Left lung (tissue), 10 donors: ENCODE data around the gene CCDC40. TPM values are rescaled to one million over a fixed set of nuclear protein-coding genes. Genes with fewer than 3 reads are reported as not detected.

Experiments used
- ATAC-seq: fragments of 200-7000 bp; cut with Tn5 transposase; one replicate; pipeline ENCODE4 v1.9.1; 2020; ENCODE audit warnings: moderate library complexity
- DNase-seq, 4 donors: peaks; one replicate each; pipeline ENCODE4 v3.0.0-alpha.2; 2013 to 2020
- H3K27ac ChIP-seq, 2 donors: fragments of 200-600 bp; sonication (generic) in 1 of 2; one replicate each; pipeline versions ENCODE4 v1.5.0 to v1.8.0; 2020 to 2021
- H3K27me3 ChIP-seq, 2 donors: fragments of 200-600 bp; sonication (generic) in 1 of 2; one replicate each; pipeline versions ENCODE4 v1.5.0 to v1.8.0; 2020 to 2021
- H3K36me3 ChIP-seq, 2 donors: fragments of 200-600 bp; sonication (generic) in 1 of 2; one replicate each; pipeline versions ENCODE4 v1.5.0 to v1.8.0; 2020 to 2021
- H3K4me1 ChIP-seq, 2 donors: fragments of 200-600 bp; one replicate each; pipeline ENCODE4 v1.8.0; 2021
- H3K4me3 ChIP-seq, 2 donors: fragments of 200-600 bp; sonication (generic) in 1 of 2; one replicate each; pipeline versions ENCODE4 v1.5.0 to v1.8.0; 2020 to 2021; ENCODE audit warnings: mild to moderate bottlenecking in 1 of 2
- H3K9me3 ChIP-seq, 2 donors: fragments of 200-600 bp; sonication (generic) in 1 of 2; one replicate each; pipeline versions ENCODE4 v1.5.0 to v1.8.0; 2020 to 2021
- CTCF ChIP-seq, 2 donors: fragments of 200-600 bp; sonication (generic) in 1 of 2; IDR thresholded peaks; one replicate each; pipeline versions ENCODE4 v1.5.0 to v1.8.0; 2021; ENCODE audit warnings: antibody characterized with exemption in 2 of 2
- intact Hi-C, 2 donors: fragments of 100-400 bp; cut with DNase I; formaldehyde crosslinking; loops; one replicate each; pipeline versions ENCODE4 v1.11.2 to v1.14.2; 2022
- polyA plus RNA-seq, 6 donors: library from polyadenylated mRNA; unstranded; fragments of 120-200 nt; gene quantifications; one replicate each; pipeline ENCODE4 v1.2.1, GENCODE V29; 2013; ENCODE audit not compliant: insufficient read length in 6 of 6
- total RNA-seq, 2 donors: library from RNA; stranded (reverse); fragmentation: NEBNext Ultra II Directional; extraction: Animal tissue kit (Norgen Biotek cat#: 25700); gene quantifications; one replicate each; pipeline ENCODE4 v1.2.1, GENCODE V29; 2021
- donor health status: DM: no; HTN: yes; CAD: no.
- donor health status: DM: no; HTN: no; CAD: no.

CCDC40 gene
- total and polyA plus RNA-seq, 8 donors: 8.0 to 15.2 (median 11.5) TPM

DNA sequence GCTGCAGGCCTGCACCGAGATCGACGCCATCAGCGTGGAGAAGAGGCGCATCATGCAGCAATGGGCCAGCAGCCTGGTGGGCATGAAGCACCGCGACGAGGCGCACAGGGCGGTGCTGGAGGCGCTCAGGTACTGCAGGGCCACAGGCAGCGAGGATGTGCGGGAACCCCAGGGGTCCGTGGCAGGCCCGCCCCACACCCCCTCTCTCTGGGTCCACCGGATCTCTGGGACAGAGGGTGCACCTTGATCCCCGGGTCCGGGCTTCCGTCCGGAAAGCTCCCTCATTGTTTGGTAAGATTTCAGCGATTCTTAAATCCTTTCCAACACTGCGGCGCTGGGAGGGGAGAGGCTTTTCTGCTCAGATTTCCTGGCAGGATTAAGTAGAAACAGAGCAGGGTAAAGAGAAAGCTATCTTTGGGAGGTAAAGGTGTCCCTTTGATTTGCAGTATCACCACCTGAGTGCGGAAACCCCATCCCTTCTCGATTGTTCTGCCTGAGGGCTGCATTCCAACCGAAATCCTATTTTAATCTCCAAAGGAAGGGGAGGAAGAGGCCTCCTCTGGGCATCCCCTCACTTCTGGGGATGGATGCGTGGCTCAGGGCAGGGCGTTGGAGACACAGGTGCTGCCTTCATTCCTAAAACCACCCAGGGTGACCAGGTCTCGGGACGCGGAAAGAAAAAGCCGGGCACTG, 29.2 kb downstream of the CCDC40 start:
- ATAC-seq (no peak), DNase-seq (peak in 1 of 4 donors; percentile 75)
- H3K36me3 ChIP-seq: no peaks in the 10 kb centered on the region
- H3K4me1 ChIP-seq: peaks cover 0 to 32% of the 10 kb centered on the region in 2 donors
- TF ChIP-seq CTCF (IDR thresholded peaks at IDR 0.05): no peak
- no peaks in the 10 kb centered on the region for H3K9me3 ChIP-seq
- no peaks in the 10 kb centered on the region for H3K27me3 ChIP-seq
- intact Hi-C loops: no loop called here
- no peak overlapping the region for H3K27ac ChIP-seq
- no peak overlapping the region for H3K4me3 ChIP-seq

- Histone ChIP-seq H3K4me1 (peaks cover 5 to 44% of the 10 kb centered on the region in 2 donors), H3K4me3 (no peak overlapping the region), H3K27ac (no peak overlapping the region), H3K9me3 (no peaks in the 10 kb centered on the region), H3K36me3 (no peaks in the 10 kb centered on the region), H3K27me3 (no peaks in the 10 kb centered on the region)
- no peak for TF ChIP-seq CTCF (IDR thresholded peaks at IDR 0.05)
- intact Hi-C loops: no loop called here
- DNase-seq (no peak), ATAC-seq (no peak)
These were observed 31.0 kb downstream of the CCDC40 start for GRCh38 chr17:80067393-80067986.

DNA sequence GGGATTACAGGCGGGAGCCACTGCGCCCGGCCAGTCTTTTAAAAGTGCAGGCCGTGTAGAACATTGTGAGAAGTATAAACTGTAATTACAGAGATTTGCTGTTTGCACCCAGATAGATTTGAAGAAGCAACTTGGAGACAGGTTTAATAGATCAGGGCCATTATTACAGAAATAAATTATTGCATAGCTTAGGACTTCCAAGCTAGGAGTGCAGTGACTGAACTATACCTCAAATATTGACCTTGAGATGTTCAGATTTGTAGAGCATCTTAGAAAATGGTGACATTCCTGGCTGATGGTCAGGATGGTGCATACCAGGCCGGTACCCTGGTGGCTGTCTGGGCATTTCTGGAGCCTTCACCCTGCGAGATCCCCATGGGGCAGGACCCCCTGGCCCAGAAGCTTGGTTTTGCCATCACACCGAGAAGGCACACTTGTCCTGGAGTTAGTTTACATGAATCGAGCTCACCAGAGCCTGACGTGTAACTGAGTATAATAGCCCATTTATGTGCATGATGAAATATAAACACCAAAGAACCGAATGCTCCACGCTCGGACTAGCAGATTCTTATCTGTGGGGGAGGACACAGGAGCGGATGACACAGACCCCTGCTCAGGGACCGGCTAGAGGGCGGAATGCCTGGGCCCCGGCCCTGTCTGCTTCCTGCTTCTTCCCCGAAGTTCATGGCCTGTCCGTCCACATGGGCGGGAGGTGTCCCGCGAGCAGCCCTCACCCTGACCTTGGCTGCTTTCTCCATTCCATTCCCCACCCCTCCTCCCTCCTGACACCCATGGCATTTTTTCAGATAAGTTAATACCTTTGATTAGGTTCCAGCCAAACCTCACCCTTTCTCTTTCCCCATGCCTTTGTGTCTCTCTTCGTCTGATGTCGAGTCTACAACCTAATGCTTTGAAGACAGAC, 32.1 kb downstream of the CCDC40 start:
- no peak for TF ChIP-seq CTCF (IDR thresholded peaks at IDR 0.05)
- peaks cover 5 to 39% of the 10 kb centered on the region in 2 donors for H3K4me1 ChIP-seq
- no peak overlapping the region for H3K4me3 ChIP-seq
- intact Hi-C loops: no loop called here
- no peaks in the 10 kb centered on the region for H3K36me3 ChIP-seq
- ATAC-seq (peak; percentile 26), DNase-seq (peak in 1 of 4 donors; percentile 35)
- H3K27ac ChIP-seq: peak overlapping the region; percentile 73 to 86
- H3K27me3 ChIP-seq: no peaks in the 10 kb centered on the region
- no peaks in the 10 kb centered on the region for H3K9me3 ChIP-seq

DNA sequence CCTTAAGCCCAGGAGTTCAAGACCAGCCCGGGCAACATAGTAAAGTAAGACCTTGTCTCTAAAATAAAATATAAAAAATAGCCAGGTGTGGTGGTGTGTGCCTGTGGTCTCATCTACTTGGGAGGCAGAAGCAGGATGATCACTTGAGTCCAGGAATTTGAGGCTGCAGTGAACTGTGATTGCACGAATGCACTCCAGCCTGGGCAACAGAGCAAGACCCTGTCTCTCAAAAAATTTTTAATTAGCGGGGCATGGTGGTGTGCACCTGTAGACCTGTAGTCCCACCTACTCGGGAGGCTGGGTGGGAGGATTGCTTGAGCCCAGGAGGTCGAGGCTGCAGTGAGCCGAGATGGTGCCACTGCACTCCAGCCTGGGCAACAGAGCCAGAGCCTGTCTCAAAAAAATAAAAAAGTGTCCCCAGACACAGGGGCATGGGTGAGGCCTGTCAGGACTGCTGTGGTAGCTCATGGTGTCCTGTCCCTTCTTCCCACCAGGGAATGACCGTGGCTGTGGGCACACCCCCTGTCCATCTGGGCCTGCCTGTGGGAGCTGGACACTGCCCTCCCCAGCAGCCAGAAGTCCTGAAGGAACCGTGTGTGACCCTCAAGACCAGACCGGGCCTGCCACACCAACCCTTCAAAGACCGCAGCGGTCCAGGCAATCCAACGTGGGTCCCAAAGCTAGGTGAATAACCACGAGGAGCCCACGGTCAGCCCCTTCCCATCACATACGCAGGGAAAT, 34.1 kb downstream of the CCDC40 start:
- peak overlapping the region; percentile 6 to 11 for H3K4me3 ChIP-seq
- H3K4me1 ChIP-seq: peaks cover 5 to 27% of the 10 kb centered on the region in 2 donors
- intact Hi-C loops: no loop called here

More for the DNA sequence above, 34.1 kb downstream of the CCDC40 start:
- H3K27me3 ChIP-seq: no peaks in the 10 kb centered on the region
- no peak for DNase-seq
- no peaks in the 10 kb centered on the region for H3K36me3 ChIP-seq
- ATAC-seq: peak; percentile 19
- peak overlapping the region; percentile 73 to 86 for H3K27ac ChIP-seq
- TF ChIP-seq CTCF (IDR thresholded peaks at IDR 0.05): no peak
- no peaks in the 10 kb centered on the region for H3K9me3 ChIP-seq
